Breast epithelium (tissue), 3 donors: ENCODE measurements around the gene SYTL4.

ENCODE experiments used
- POLR2AphosphoS5 ChIP-seq, 3 donors: sonication (generic); formaldehyde crosslinking; IDR thresholded peaks; one replicate each; pipeline ENCODE4 v1.6.1; 2017; ENCODE audit warnings: antibody characterized with exemption in 3 of 3
- TF ChIP-seq, protein P1 (sequence below), 3 donors: fragments of 450-650 bp; IDR thresholded peaks; one replicate each; pipeline ENCODE4 v1.5.1; 2016 to 2017; ENCODE audit warnings: antibody characterized with exemption in 3 of 3, mild to moderate bottlenecking in 3 of 3, moderate library complexity in 3 of 3

DNA sequence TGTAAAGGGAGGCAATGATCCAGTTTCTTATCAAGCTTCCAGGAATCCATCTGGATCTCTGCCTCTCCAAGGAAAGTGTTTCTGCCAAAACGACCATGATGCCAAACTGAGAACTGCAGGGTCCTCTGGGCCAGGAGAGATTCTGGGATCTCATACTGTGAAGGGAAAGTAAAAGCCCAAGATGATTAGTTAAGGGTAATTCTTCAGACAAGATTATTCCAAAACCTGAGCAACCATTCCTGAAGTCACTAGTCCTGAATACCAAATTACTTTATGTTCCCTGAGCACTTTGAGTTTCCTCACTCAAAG lies 46.0 kb downstream of the SYTL4 start:
- TF ChIP-seq, protein P1, sequence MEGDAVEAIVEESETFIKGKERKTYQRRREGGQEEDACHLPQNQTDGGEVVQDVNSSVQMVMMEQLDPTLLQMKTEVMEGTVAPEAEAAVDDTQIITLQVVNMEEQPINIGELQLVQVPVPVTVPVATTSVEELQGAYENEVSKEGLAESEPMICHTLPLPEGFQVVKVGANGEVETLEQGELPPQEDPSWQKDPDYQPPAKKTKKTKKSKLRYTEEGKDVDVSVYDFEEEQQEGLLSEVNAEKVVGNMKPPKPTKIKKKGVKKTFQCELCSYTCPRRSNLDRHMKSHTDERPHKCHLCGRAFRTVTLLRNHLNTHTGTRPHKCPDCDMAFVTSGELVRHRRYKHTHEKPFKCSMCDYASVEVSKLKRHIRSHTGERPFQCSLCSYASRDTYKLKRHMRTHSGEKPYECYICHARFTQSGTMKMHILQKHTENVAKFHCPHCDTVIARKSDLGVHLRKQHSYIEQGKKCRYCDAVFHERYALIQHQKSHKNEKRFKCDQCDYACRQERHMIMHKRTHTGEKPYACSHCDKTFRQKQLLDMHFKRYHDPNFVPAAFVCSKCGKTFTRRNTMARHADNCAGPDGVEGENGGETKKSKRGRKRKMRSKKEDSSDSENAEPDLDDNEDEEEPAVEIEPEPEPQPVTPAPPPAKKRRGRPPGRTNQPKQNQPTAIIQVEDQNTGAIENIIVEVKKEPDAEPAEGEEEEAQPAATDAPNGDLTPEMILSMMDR (IDR thresholded peaks at IDR 0.05): no peak
- no peak for TF ChIP-seq POLR2AphosphoS5 (IDR thresholded peaks at IDR 0.05)
